ENCODE measurements around the gene NUDT6.
A peak's percentile ranks its signal among the peaks of the same experiment; 100 is the strongest.

NUDT6 gene

DNA sequence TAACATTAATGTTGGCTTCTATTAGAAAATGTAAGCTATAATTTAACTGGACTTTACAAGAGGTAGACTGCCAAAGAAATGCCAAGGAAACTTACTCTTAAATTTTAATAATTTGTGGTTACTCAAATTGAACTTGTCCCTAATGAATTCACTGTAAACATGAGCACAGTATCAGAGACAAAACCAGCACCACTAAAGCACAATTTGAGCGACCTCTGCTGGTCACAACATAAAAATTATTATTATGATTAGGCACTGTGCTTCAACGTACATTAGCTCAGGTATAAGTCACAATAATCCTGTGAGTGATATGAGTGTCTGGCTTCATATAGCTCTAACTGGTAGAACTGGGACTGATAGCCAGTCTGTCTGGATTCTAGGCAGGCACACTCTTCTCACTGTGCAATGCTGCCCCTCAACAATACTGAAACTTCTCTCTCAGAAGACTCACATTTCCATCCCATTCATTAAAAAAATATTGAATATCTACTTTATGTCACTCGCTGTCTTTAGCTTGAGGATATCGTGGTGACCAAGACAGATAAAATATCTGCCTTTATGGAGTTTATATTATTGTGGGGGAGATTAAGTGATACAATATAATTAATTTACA lies 8.0 kb downstream of the NUDT6 start:
- WGBS: 92% methylated on average over 2 of the region's 4 CpGs
- no peaks in the 10 kb centered on the region for H3K9me3 ChIP-seq (ENCODE audit: insufficient read depth, low read depth, low read length)
- peaks cover 19% of the 10 kb centered on the region for H3K36me3 ChIP-seq (ENCODE audit: insufficient read depth, low read length)
- H3K4me1 ChIP-seq (ENCODE audit: insufficient read depth, low read length): 0 out of 2 replicates have a peak, but pooled peaks cover 4% of the 10 kb centered on the region
- no peak overlapping the region for H3K27ac ChIP-seq (ENCODE audit: low read depth, low read length)
- H3K9ac ChIP-seq (ENCODE audit: low read depth, low read length): no peak overlapping the region
- H3K27me3 ChIP-seq (ENCODE audit: insufficient read depth, low read length): no peaks in the 10 kb centered on the region
- no peak overlapping the region for H3K4me3 ChIP-seq (ENCODE audit: low read length)

DNA sequence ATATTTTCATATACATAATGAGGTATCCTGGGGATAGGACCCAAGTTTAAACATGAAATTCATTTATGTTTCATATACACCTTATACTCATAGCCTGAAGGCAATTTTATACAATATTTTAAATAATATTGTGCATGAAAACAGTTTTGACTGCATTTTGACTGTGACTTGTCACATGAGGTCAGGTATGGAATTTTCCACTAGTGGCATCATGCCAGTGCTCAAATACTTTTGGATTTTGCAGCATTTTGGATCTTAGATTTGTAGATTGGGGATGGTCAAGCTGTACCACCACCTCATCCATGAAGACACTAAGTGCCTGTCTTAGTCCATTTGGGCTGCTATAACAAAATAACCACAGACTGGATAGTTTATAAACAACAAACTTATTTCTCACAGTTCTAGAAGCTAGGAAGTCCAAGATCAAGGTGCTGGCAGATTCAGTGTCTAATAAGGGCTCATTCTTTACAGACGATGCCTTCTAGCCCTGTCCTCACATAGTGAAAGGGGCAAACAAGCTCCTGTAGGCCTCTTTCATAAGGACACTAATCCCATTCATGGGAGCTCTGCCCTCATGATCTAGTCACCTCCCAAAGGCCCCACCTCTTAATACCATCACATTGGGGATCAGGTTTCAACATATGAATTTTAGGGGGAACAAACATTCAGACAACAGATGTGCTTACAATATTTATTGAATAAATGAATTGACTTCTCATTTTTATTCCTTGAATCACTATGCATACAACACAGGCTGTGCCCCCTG lies 9.4 kb downstream of the NUDT6 start:
- Histone ChIP-seq H3K36me3 (ENCODE audit: insufficient read depth, low read length) (peaks cover 19% of the 10 kb centered on the region), H3K27me3 (ENCODE audit: insufficient read depth, low read length) (no peaks in the 10 kb centered on the region), H3K27ac (ENCODE audit: low read depth, low read length) (no peak overlapping the region), H3K9ac (ENCODE audit: low read depth, low read length) (no peak overlapping the region), H3K9me3 (ENCODE audit: insufficient read depth, low read depth, low read length) (no peaks in the 10 kb centered on the region), H3K4me1 (ENCODE audit: insufficient read depth, low read length) (0 out of 2 replicates have a peak, but pooled peaks cover 4% of the 10 kb centered on the region), H3K4me3 (ENCODE audit: low read length) (no peak overlapping the region)
- 93% methylated on average over 1 of the region's 1 CpG for WGBS

DNA sequence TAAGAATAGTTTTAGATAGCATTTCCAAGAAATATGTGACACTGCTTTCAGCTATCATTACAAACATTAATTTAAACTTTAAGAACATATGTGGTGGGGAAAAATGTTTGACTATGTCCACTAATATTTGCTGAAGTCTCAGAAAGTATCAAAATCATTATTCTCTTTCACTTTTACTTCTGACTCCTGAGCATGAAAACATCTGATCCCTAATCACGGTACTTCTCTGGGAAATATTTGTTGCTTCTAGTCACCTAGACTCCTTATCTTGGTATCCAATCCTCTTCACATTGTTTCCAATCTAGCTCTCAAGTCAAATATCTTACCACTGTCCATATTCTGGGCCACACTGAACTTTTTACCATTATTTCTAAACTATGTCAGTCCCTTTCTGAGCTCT lies 10.8 kb downstream of the NUDT6 start:
- no peak overlapping the region for H3K27ac ChIP-seq (ENCODE audit: low read depth, low read length)
- H3K9me3 ChIP-seq (ENCODE audit: insufficient read depth, low read depth, low read length): no peaks in the 10 kb centered on the region
- peaks cover 18% of the 10 kb centered on the region for H3K36me3 ChIP-seq (ENCODE audit: insufficient read depth, low read length)
- H3K27me3 ChIP-seq (ENCODE audit: insufficient read depth, low read length): no peaks in the 10 kb centered on the region
- no peak overlapping the region for H3K9ac ChIP-seq (ENCODE audit: low read depth, low read length)
- H3K4me1 ChIP-seq (ENCODE audit: insufficient read depth, low read length): 0 out of 2 replicates have a peak, but pooled peaks cover 4% of the 10 kb centered on the region
- H3K4me3 ChIP-seq (ENCODE audit: low read length): no peak overlapping the region
- WGBS: over 99% methylated on average over 1 of the region's 1 CpG

- Histone ChIP-seq H3K27ac (ENCODE audit: low read depth, low read length) (no peak overlapping the region), H3K9me3 (ENCODE audit: insufficient read depth, low read depth, low read length) (no peaks in the 10 kb centered on the region)
Observed at GRCh38 chr4:122909683-122910082, 12.7 kb downstream of the NUDT6 start.

DNA sequence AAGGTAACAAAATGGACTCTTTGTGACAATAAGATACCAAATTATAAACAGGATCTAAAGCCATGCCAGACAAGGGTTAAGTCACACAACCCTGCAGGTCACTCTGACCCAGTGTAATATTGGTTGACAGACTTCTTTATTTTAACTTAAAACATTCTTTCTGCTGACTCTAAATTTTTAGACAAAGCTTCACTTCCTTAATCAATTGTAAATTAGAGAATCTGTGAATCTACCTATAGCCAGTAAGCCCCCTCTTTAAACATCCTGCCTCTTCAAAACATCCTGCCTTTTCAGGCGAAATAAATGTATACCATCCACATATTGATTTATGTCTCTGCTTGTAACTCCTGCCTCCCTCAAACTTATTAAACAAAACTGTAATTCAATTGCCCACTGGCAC lies 14.2 kb downstream of the NUDT6 start:
- Histone ChIP-seq H3K36me3 (ENCODE audit: insufficient read depth, low read length) (peaks cover 4% of the 10 kb centered on the region; the same call in 1 of the 2 replicates), H3K27me3 (ENCODE audit: insufficient read depth, low read length) (no peaks in the 10 kb centered on the region), H3K4me1 (ENCODE audit: insufficient read depth, low read length) (peaks cover 8% of the 10 kb centered on the region; the same call in 1 of the 2 replicates), H3K9ac (ENCODE audit: low read depth, low read length) (no peak overlapping the region), H3K4me3 (ENCODE audit: low read length) (no peak overlapping the region), H3K27ac (ENCODE audit: low read depth, low read length) (no peak overlapping the region), H3K9me3 (ENCODE audit: insufficient read depth, low read depth, low read length) (no peaks in the 10 kb centered on the region)
- WGBS: 91% methylated on average over 1 of the region's 1 CpG

More at GRCh38 chr4:122909683-122910082, 12.7 kb downstream of the NUDT6 start:
- H3K36me3 ChIP-seq (ENCODE audit: insufficient read depth, low read length): peaks cover 12% of the 10 kb centered on the region
- H3K4me3 ChIP-seq (ENCODE audit: low read length): no peak overlapping the region
- no peaks in the 10 kb centered on the region for H3K27me3 ChIP-seq (ENCODE audit: insufficient read depth, low read length)
- WGBS: 63% methylated on average over 2 of the region's 2 CpGs
- no peak overlapping the region for H3K9ac ChIP-seq (ENCODE audit: low read depth, low read length)
- 0 out of 2 replicates have a peak, but pooled peaks cover 4% of the 10 kb centered on the region for H3K4me1 ChIP-seq (ENCODE audit: insufficient read depth, low read length)

- no peak overlapping the region for H3K4me3 ChIP-seq (ENCODE audit: low read length)
- H3K27ac ChIP-seq (ENCODE audit: low read depth, low read length): no peak overlapping the region
- H3K9me3 ChIP-seq (ENCODE audit: insufficient read depth, low read depth, low read length): no peaks in the 10 kb centered on the region
- H3K4me1 ChIP-seq (ENCODE audit: insufficient read depth, low read length): peaks cover 11% of the 10 kb centered on the region; the same call in 1 of the 2 replicates
- H3K36me3 ChIP-seq (ENCODE audit: insufficient read depth, low read length): peaks cover 4% of the 10 kb centered on the region; the same call in 1 of the 2 replicates
- H3K9ac ChIP-seq (ENCODE audit: low read depth, low read length): no peak overlapping the region
- WGBS: 91% methylated on average over 7 of the region's 7 CpGs
- H3K27me3 ChIP-seq (ENCODE audit: insufficient read depth, low read length): no peaks in the 10 kb centered on the region
Observed at GRCh38 chr4:122906859-122907305, 15.5 kb downstream of the NUDT6 start.

- H3K4me3 ChIP-seq (ENCODE audit: low read length): no peak overlapping the region
- H3K9ac ChIP-seq (ENCODE audit: low read depth, low read length): no peak overlapping the region
- no peaks in the 10 kb centered on the region for H3K27me3 ChIP-seq (ENCODE audit: insufficient read depth, low read length)
- no peaks in the 10 kb centered on the region for H3K9me3 ChIP-seq (ENCODE audit: insufficient read depth, low read depth, low read length)
- H3K36me3 ChIP-seq (ENCODE audit: insufficient read depth, low read length): peaks cover 3% of the 10 kb centered on the region; the same call in 1 of the 2 replicates
- H3K4me1 ChIP-seq (ENCODE audit: insufficient read depth, low read length): peaks cover 11% of the 10 kb centered on the region; the same call in 1 of the 2 replicates
- H3K27ac ChIP-seq (ENCODE audit: low read depth, low read length): peak overlapping the region; percentile 2; the same call in 1 of the 2 replicates
Observed at GRCh38 chr4:122903766-122904288, 18.6 kb downstream of the NUDT6 start.

GRCh38 chr4:122901247-122902010 lies 21.0 kb downstream of the NUDT6 start:
- H3K4me3 ChIP-seq (ENCODE audit: low read length): no peak overlapping the region
- H3K36me3 ChIP-seq (ENCODE audit: insufficient read depth, low read length): peaks cover 21% of the 10 kb centered on the region
- H3K9me3 ChIP-seq (ENCODE audit: insufficient read depth, low read depth, low read length): no peaks in the 10 kb centered on the region
- no peak overlapping the region for H3K27ac ChIP-seq (ENCODE audit: low read depth, low read length)
- H3K4me1 ChIP-seq (ENCODE audit: insufficient read depth, low read length): peaks cover 11% of the 10 kb centered on the region; the same call in 1 of the 2 replicates
- 91% methylated on average over 2 of the region's 2 CpGs for WGBS
- H3K9ac ChIP-seq (ENCODE audit: low read depth, low read length): no peak overlapping the region
- no peaks in the 10 kb centered on the region for H3K27me3 ChIP-seq (ENCODE audit: insufficient read depth, low read length)

DNA sequence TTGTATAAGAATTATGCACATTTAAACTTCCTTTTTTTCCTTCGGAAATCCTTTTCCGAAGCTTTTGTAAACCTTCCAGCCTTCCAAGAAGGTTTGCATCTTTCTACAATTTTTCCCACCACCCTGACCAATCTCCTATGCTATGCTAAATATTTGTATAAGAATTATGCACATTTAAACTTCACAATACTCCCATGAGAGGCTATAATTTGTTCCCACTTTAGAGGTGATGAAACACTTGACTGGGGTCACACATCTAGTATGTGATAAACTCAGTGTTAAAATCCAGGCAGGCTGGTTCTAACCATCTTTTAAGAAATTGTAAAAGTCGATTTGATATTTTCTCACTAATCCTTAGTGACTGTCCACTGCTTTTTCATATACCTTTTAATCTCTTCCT lies 22.1 kb downstream of the NUDT6 start:
- Histone ChIP-seq H3K27ac (ENCODE audit: low read depth, low read length) (no peak overlapping the region), H3K4me1 (ENCODE audit: insufficient read depth, low read length) (peaks cover 11% of the 10 kb centered on the region; the same call in 1 of the 2 replicates)

DNA sequence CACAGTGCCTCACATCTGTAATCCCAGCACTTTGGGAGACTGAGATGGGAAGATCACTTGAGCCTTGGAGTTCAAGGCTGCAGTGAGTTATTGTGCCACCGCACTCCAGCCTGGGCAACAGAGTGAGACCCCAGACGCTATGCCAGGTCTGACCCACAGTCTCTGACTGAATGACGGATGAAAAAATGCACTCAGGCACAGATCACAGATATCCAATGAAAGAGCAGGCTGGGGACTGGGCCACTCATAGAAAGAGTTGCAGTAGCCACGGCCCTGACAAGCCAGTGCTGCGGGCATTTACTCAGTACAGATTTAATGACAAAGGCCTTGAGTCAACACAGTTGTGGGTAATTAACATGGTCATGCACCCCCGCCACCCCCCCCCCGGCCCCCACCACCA lies 22.7 kb downstream of the NUDT6 start:
- H3K4me1 ChIP-seq (ENCODE audit: insufficient read depth, low read length): peaks cover 11% of the 10 kb centered on the region; the same call in 1 of the 2 replicates
- H3K27ac ChIP-seq (ENCODE audit: low read depth, low read length): no peak overlapping the region
- no peaks in the 10 kb centered on the region for H3K9me3 ChIP-seq (ENCODE audit: insufficient read depth, low read depth, low read length)
- peaks cover 38% of the 10 kb centered on the region for H3K36me3 ChIP-seq (ENCODE audit: insufficient read depth, low read length)
- no peak overlapping the region for H3K4me3 ChIP-seq (ENCODE audit: low read length)
- H3K9ac ChIP-seq (ENCODE audit: low read depth, low read length): no peak overlapping the region
- no peaks in the 10 kb centered on the region for H3K27me3 ChIP-seq (ENCODE audit: insufficient read depth, low read length)
- 82% methylated on average over 5 of the region's 7 CpGs for WGBS

More for the DNA sequence above, 22.1 kb downstream of the NUDT6 start:
- Histone ChIP-seq H3K27me3 (ENCODE audit: insufficient read depth, low read length) (no peaks in the 10 kb centered on the region), H3K36me3 (ENCODE audit: insufficient read depth, low read length) (peaks cover 32% of the 10 kb centered on the region), H3K9me3 (ENCODE audit: insufficient read depth, low read depth, low read length) (no peaks in the 10 kb centered on the region), H3K9ac (ENCODE audit: low read depth, low read length) (no peak overlapping the region), H3K4me3 (ENCODE audit: low read length) (no peak overlapping the region)
- 92% methylated on average over 3 of the region's 3 CpGs for WGBS
